Measurements from ENCODE around the gene CTIF.

The CTIF gene

DNA sequence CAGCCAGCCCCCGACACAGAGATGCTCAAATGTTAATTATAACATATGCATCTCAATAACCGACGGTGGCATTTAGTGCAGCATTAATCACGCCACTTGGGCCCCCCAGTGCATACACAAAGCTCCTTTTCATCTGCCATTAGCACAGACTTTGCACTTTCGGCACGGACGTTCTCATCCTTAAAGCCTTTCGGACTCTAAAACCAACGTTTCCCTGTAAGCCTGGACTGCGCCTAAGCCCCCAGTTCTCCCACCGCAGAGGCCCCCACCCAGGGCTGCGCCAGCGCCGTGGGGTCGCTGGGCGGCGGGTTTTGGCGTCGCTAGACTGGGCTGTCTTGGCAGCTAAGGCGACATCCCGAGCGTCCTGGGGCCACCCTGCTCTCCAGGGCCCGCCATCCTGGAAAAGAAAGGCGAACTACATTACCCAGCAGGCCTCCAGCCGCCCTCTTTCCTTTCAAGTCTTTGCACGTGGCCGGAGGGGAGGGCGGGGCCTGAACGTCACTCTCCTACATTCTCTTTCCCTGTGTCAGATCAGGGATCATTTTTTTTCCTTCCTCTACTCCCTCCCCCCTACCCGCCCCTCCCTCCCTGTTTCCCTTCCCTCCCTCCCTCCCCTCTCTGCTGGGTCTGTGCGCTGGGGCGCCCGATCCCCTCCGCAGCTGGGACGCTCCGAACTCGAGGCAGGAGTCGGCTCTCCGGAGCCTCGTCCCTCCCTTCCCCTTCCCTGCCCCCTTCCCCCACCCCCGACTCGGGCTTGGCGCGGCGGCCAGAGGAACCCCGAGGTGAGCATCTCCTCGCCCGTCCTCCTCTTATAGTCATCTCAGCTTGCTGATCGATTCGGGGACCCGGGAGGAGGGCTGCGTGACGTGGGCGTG lies at the start of gene CTIF:
CTIF (plus strand) TSS at position 501 of the 875 bp plus-strand sequence. CDS start 80,535 bp downstream, outside the sequence.
- H2AFZ ChIP-seq (ENCODE audit: low read length), result peak within 1 kb of the TSS; percentile 97
- peaks cover 9% of the 10 kb centered on the region for H3F3A ChIP-seq (ENCODE audit: insufficient read depth, low read length)
- DNase-seq, result peak; percentile 84
- TF ChIP-seq EZH2phosphoT487 (IDR thresholded peaks at IDR 0.05; ENCODE audit: low read length) (no peak), EZH2 (optimal IDR thresholded peaks at IDR 0.05; ENCODE audit: low read depth, low read length) (no peak)
- TF ChIP-seq, protein P1, sequence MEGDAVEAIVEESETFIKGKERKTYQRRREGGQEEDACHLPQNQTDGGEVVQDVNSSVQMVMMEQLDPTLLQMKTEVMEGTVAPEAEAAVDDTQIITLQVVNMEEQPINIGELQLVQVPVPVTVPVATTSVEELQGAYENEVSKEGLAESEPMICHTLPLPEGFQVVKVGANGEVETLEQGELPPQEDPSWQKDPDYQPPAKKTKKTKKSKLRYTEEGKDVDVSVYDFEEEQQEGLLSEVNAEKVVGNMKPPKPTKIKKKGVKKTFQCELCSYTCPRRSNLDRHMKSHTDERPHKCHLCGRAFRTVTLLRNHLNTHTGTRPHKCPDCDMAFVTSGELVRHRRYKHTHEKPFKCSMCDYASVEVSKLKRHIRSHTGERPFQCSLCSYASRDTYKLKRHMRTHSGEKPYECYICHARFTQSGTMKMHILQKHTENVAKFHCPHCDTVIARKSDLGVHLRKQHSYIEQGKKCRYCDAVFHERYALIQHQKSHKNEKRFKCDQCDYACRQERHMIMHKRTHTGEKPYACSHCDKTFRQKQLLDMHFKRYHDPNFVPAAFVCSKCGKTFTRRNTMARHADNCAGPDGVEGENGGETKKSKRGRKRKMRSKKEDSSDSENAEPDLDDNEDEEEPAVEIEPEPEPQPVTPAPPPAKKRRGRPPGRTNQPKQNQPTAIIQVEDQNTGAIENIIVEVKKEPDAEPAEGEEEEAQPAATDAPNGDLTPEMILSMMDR (IDR thresholded peaks at IDR 0.05; ENCODE audit: low read length), result no peak
- H3K9me2 ChIP-seq (replicated peaks; ENCODE audit: insufficient read depth, low read length), result no peaks in the 10 kb centered on the region
- H3K27me3 ChIP-seq (replicated peaks; ENCODE audit: insufficient read depth, low read length), result no peaks in the 10 kb centered on the region
- peaks cover 8% of the 10 kb centered on the region; the same call in 1 of the 2 replicates for H3K79me2 ChIP-seq (ENCODE audit: low read length)
- H3K36me3 ChIP-seq (replicated peaks; ENCODE audit: insufficient read depth, low read length), result no peaks in the 10 kb centered on the region
- H3K4me1 ChIP-seq (ENCODE audit: low read length), result 0 out of 2 replicates have a peak, but pooled peaks cover 3% of the 10 kb centered on the region
- H3K9ac ChIP-seq (ENCODE audit: low read length), result peak within 1 kb of the TSS; percentile 55; the same call in 1 of the 2 replicates
- peak within 1 kb of the TSS; percentile 11; the same call in 1 of the 2 replicates for H3K27ac ChIP-seq (ENCODE audit: low read length)
- H4K20me1 ChIP-seq (ENCODE audit: insufficient read depth, low read length), result no peaks in the 10 kb centered on the region
- peak within 1 kb of the TSS; percentile 98 for H3K4me2 ChIP-seq (ENCODE audit: low read depth, low read length)
- H3K9me3 ChIP-seq (replicated peaks; ENCODE audit: insufficient read depth, low read length), result no peaks in the 10 kb centered on the region
- H3K4me3 ChIP-seq (ENCODE audit: low read length), result peak within 1 kb of the TSS; percentile 90

DNA sequence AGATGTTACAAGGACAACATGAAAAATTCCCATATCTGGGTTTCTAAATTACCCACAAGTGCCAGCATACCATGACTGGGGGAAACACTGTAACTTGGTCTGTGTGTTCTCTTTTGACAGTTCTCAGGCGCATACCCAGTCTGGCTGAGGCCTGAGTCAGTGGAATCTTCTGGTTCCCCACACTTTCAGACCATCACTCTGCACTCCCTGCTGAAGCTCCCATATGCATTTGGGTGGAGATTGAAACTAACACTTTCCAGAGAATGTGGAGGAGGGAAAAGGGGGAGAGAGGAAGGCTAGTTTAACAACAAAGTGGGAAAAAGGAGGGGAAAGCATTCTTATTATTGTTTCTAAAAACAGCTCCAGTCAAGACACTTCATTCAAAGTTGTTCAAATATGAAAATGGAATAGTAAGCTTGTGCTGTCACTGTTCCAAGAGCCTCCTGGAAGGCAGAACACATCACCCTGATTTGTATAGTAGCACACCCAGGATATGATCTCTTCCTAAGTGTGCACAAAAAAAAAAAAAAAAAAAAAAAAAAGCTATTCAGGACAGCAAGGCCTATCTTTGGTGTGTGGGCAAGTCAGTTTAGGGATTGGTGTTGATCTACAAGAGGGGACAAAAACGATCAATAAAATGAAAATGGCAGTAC lies 48.1 kb upstream of the CTIF start:
- H3K27me3 ChIP-seq (replicated peaks; ENCODE audit: insufficient read depth, low read length), result no peaks in the 10 kb centered on the region
- no peaks in the 10 kb centered on the region for H3K9me3 ChIP-seq (replicated peaks; ENCODE audit: insufficient read depth, low read length)
- H2AFZ ChIP-seq (ENCODE audit: low read length), result no peak overlapping the region
- TF ChIP-seq EZH2 (optimal IDR thresholded peaks at IDR 0.05; ENCODE audit: low read depth, low read length) (no peak), EZH2phosphoT487 (IDR thresholded peaks at IDR 0.05; ENCODE audit: low read length) (no peak)
- TF ChIP-seq, protein P1 (IDR thresholded peaks at IDR 0.05; ENCODE audit: low read length), result no peak
- H3F3A ChIP-seq (ENCODE audit: insufficient read depth, low read length), result no peaks in the 10 kb centered on the region
- no peaks in the 10 kb centered on the region for H3K9me2 ChIP-seq (replicated peaks; ENCODE audit: insufficient read depth, low read length)
- no peak overlapping the region for H3K4me2 ChIP-seq (ENCODE audit: low read depth, low read length)
- no peak for DNase-seq
- no peaks in the 10 kb centered on the region for H3K79me2 ChIP-seq (ENCODE audit: low read length)
- H3K36me3 ChIP-seq (replicated peaks; ENCODE audit: insufficient read depth, low read length), result no peaks in the 10 kb centered on the region
- H3K9ac ChIP-seq (ENCODE audit: low read length), result no peak overlapping the region
- H3K4me1 ChIP-seq (ENCODE audit: low read length), result 0 out of 2 replicates have a peak, but pooled peaks cover 5% of the 10 kb centered on the region
- H4K20me1 ChIP-seq (ENCODE audit: insufficient read depth, low read length), result no peaks in the 10 kb centered on the region
- no peak overlapping the region for H3K27ac ChIP-seq (ENCODE audit: low read length)
- H3K4me3 ChIP-seq (ENCODE audit: low read length), result no peak overlapping the region

DNA sequence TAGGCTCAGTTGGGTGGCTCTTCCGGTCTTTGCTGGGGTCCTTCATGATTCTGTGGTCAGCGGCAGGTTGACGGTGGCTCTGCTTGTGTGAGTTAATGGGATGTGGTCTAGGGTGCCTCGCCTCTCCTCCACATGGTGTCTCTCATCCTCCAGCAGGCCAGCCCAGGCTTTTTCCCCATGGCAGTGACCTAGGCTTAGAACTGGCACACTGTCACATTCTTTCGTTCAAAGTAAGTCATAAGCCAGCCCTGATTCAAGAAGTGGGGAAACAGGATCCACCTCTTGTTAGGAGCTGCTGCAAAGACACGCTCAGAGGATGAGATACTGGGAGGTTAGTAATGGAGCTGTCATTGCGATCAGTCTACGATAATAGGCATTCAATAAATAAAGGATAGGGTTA lies 46.0 kb upstream of the CTIF start:
- Histone ChIP-seq H3K9me2 (replicated peaks; ENCODE audit: insufficient read depth, low read length) (no peaks in the 10 kb centered on the region), H3F3A (ENCODE audit: insufficient read depth, low read length) (no peaks in the 10 kb centered on the region), H3K79me2 (ENCODE audit: low read length) (no peaks in the 10 kb centered on the region), H3K9me3 (replicated peaks; ENCODE audit: insufficient read depth, low read length) (no peaks in the 10 kb centered on the region), H3K9ac (ENCODE audit: low read length) (no peak overlapping the region), H4K20me1 (ENCODE audit: insufficient read depth, low read length) (no peaks in the 10 kb centered on the region), H3K4me3 (ENCODE audit: low read length) (no peak overlapping the region), H3K4me1 (ENCODE audit: low read length) (0 out of 2 replicates have a peak, but pooled peaks cover 5% of the 10 kb centered on the region), H2AFZ (ENCODE audit: low read length) (no peak overlapping the region), H3K36me3 (replicated peaks; ENCODE audit: insufficient read depth, low read length) (no peaks in the 10 kb centered on the region), H3K27me3 (replicated peaks; ENCODE audit: insufficient read depth, low read length) (no peaks in the 10 kb centered on the region), H3K4me2 (ENCODE audit: low read depth, low read length) (no peak overlapping the region), H3K27ac (ENCODE audit: low read length) (no peak overlapping the region)
- no peak for DNase-seq
- TF ChIP-seq, protein P1 (IDR thresholded peaks at IDR 0.05; ENCODE audit: low read length), result no peak
- no peak for TF ChIP-seq EZH2 (optimal IDR thresholded peaks at IDR 0.05; ENCODE audit: low read depth, low read length)
- no peak for TF ChIP-seq EZH2phosphoT487 (IDR thresholded peaks at IDR 0.05; ENCODE audit: low read length)

All from MM.1S (cell line).